NCI-H2107 treated with DMSO at 0.1 percent for 48 hours (cell line): ENCODE data around the gene GALNT18.

Experiments
- DNase-seq: peaks from one replicate; lab custom pipeline; 2025; ENCODE audit not compliant: unreplicated experiment; lab: John Stamatoyannopoulos, UW

Gene GALNT18

GRCh38 chr11:11391796-11392463 is 229.9 kb downstream of the GALNT18 start:
- DNase-seq, result no peak

- DNase-seq, result no peak
These were observed 230.6 kb downstream of the GALNT18 start for GRCh38 chr11:11391169-11391568.

GRCh38 chr11:11390068-11390771 is 231.6 kb downstream of the GALNT18 start:
- DNase-seq, result no peak

- DNase-seq, result no peak
These were observed 232.6 kb downstream of the GALNT18 start for GRCh38 chr11:11389238-11389637.

- no peak for DNase-seq
These were observed 234.0 kb downstream of the GALNT18 start for GRCh38 chr11:11387622-11388305.

GRCh38 chr11:11387207-11387606 is 234.6 kb downstream of the GALNT18 start:
- no peak for DNase-seq

- no peak for DNase-seq
These were observed 237.0 kb downstream of the GALNT18 start for GRCh38 chr11:11384829-11385228.

- DNase-seq, result no peak
These were observed 237.8 kb downstream of the GALNT18 start for GRCh38 chr11:11383995-11384394.

GRCh38 chr11:11382858-11383532 is 238.8 kb downstream of the GALNT18 start:
- peak; percentile 84 for DNase-seq

GRCh38 chr11:11381471-11382105 is 240.2 kb downstream of the GALNT18 start:
- DNase-seq, result no peak

GRCh38 chr11:11380883-11381282 is 240.9 kb downstream of the GALNT18 start:
- no peak for DNase-seq

- no peak for DNase-seq
These were observed 241.5 kb downstream of the GALNT18 start for GRCh38 chr11:11380340-11380739.

GRCh38 chr11:11379661-11380060 is 242.1 kb downstream of the GALNT18 start:
- no peak for DNase-seq

- DNase-seq, result no peak
These were observed 243.4 kb downstream of the GALNT18 start for GRCh38 chr11:11378184-11378940.

- no peak for DNase-seq
These were observed 247.3 kb downstream of the GALNT18 start for GRCh38 chr11:11374358-11375148.

- no peak for DNase-seq
These were observed 247.9 kb downstream of the GALNT18 start for GRCh38 chr11:11373934-11374333.

- DNase-seq, result no peak
These were observed 249.3 kb downstream of the GALNT18 start for GRCh38 chr11:11372461-11372860.

GRCh38 chr11:11370962-11371303 is 250.9 kb downstream of the GALNT18 start:
- DNase-seq, result no peak

- no peak for DNase-seq
These were observed 251.4 kb downstream of the GALNT18 start for GRCh38 chr11:11370255-11370961.
